HepG2 (cell line): ENCODE results near the gene DCPS. TPM values are rescaled to one million over a fixed set of nuclear protein-coding genes. Genes with fewer than 3 reads are reported as not detected.

Experiments used
- ATAC-seq: fragments of 200-7000 bp; cut with Tn5 transposase; 3 replicates; pipeline ENCODE4 v1.9.1; 2020; ENCODE audit warnings: mild to moderate bottlenecking, moderate library complexity
- BruUV-seq: library from RNA; stranded (reverse); fragments of 400-500 nt; replicated peaks from 2 replicates; lab custom pipeline; 2021; lab: Mats Ljungman, UMichigan
- CTCF ChIA-PET: fragments of 300-600 bp; formaldehyde crosslinking; extraction: SDS; loops from one replicate; lab custom pipeline; 2021; ENCODE audit warnings: low total read pairs, inconsistent platforms, low intra/inter-chr PET ratio; lab: Yijun Ruan, JAX
- POLR2A ChIA-PET: fragments of 350-600 bp; sonication (Branson Sonifier 250); formaldehyde crosslinking; loops from one replicate; lab custom pipeline; 2020; ENCODE audit warnings: antibody characterized with exemption, inconsistent platforms; lab: Yijun Ruan, JAX
- DNase-seq: peaks from one replicate; pipeline ENCODE4 v3.0.0-alpha.2; 2015; ENCODE audit warnings: low spot score
- FAIRE-seq: peaks from 3 replicates; lab custom pipeline; 2011; peaks lifted over from hg19 to GRCh38; lab: Jason Lieb, UNC
- H2AFZ ChIP-seq: one replicate; pipeline ENCODE4 v1.6.1; 2011; ENCODE audit warnings: low read length, inconsistent platforms
- H3K27ac ChIP-seq: fragments of 300-600 bp; 3 replicates; pipeline ENCODE4 v1.8.0; 2011; ENCODE audit warnings: mixed run types, mild to moderate bottlenecking, mixed read lengths, low read length, inconsistent platforms; ENCODE audit not compliant: insufficient read depth; ENCODE audit errors: extremely low read length
- H3K27me3 ChIP-seq, 2 experiments: fragments of 200-600 bp in 1 of 2; 2 replicates in 1 of 2; 3 replicates in 1 of 2; pipeline versions ENCODE4 v1.6.0 to v1.8.0; 2011; ENCODE audit warnings: low read length in 2 of 2, mild to moderate bottlenecking in 2 of 2, moderate library complexity in 2 of 2, inconsistent platforms in 1 of 2; ENCODE audit not compliant: insufficient read depth in 2 of 2, control insufficient read depth in 1 of 2
- H3K36me3 ChIP-seq, 2 experiments: fragments of 200-600 bp in 1 of 2; replicated peaks in 1 of 2; 2 replicates in 1 of 2; 3 replicates in 1 of 2; pipeline versions ENCODE4 v1.5.1 to v1.8.0; 2011; ENCODE audit warnings: low read length in 2 of 2, inconsistent platforms in 1 of 2; ENCODE audit not compliant: insufficient read depth in 2 of 2, control insufficient read depth in 1 of 2
- H3K4me1 ChIP-seq: 2 replicates; pipeline ENCODE4 v1.5.1; 2012; ENCODE audit warnings: low read length, inconsistent platforms; ENCODE audit not compliant: insufficient read depth
- H3K4me2 ChIP-seq: 2 replicates; pipeline ENCODE4 v1.6.0; 2011; ENCODE audit warnings: low read depth, low read length, inconsistent platforms
- H3K4me3 ChIP-seq, 3 experiments: fragments of 200-600 bp in 1 of 3; sonication (generic), shearing (Covaris generic) in 1 of 3; replicated peaks in 1 of 3; 2 replicates each; pipeline ENCODE4 v1.5.1; 2011 to 2016; ENCODE audit warnings: low read length in 3 of 3, inconsistent platforms in 2 of 3, low read depth in 2 of 3, mild to moderate bottlenecking in 2 of 3, control low read depth in 1 of 3, mixed read lengths in 1 of 3; ENCODE audit not compliant: insufficient read depth in 1 of 3
- H3K79me2 ChIP-seq: one replicate; pipeline ENCODE4 v1.6.1; 2011; ENCODE audit warnings: low read length, inconsistent platforms; ENCODE audit not compliant: insufficient read depth
- H3K9ac ChIP-seq: 2 replicates; pipeline ENCODE4 v1.6.0; 2011; ENCODE audit warnings: mild to moderate bottlenecking, low read depth, low read length, inconsistent platforms; ENCODE audit not compliant: insufficient read depth
- H3K9me3 ChIP-seq: 2 replicates; pipeline ENCODE4 v1.5.1; 2012; ENCODE audit warnings: mild to moderate bottlenecking, low read length
- H4K20me1 ChIP-seq: 2 replicates; pipeline ENCODE4 v1.6.0; 2011; ENCODE audit warnings: inconsistent platforms, mild to moderate bottlenecking, low read length, moderate library complexity; ENCODE audit not compliant: insufficient read depth
- CTCF ChIP-seq: sonication (generic); formaldehyde crosslinking; IDR thresholded peaks from 2 replicates; pipeline ENCODE4 v1.5.0; 2020; ENCODE audit warnings: mild to moderate bottlenecking, missing genetic modification reagents, moderate library complexity
- MLX ChIP-seq: IDR thresholded peaks from 2 replicates; pipeline ENCODE4 v1.6.1; 2016
- PHF5A ChIP-seq: IDR thresholded peaks from one replicate; pipeline ENCODE4 v1.6.1; 2018; ENCODE audit warnings: low read depth, missing genetic modification reagents; ENCODE audit not compliant: unreplicated experiment
- SIX1 ChIP-seq: sonication (generic); formaldehyde crosslinking; IDR thresholded peaks from 2 replicates; pipeline ENCODE4 v1.4.0; 2020; ENCODE audit warnings: missing genetic modification reagents, borderline replicate concordance
- SMC3 ChIP-seq: IDR thresholded peaks from 2 replicates; pipeline ENCODE4 v1.6.1; 2011; ENCODE audit warnings: low read length, improper control_type of control experiment
- STAG1 ChIP-seq: sonication (generic); formaldehyde crosslinking; IDR thresholded peaks from 2 replicates; pipeline ENCODE4 v1.4.0; 2020; ENCODE audit warnings: missing genetic modification reagents
- ZNF138 ChIP-seq: sonication (generic); formaldehyde crosslinking; IDR thresholded peaks from 2 replicates; pipeline ENCODE4 v1.5.0; 2020; ENCODE audit warnings: mild to moderate bottlenecking, low read depth, missing genetic modification reagents
- ZNF414 ChIP-seq: sonication (generic); formaldehyde crosslinking; IDR thresholded peaks from 2 replicates; pipeline ENCODE4 v1.5.0; 2020; ENCODE audit warnings: missing genetic modification reagents
- WGBS: methylation state at CpG from one replicate; pipeline ENCODE4 v1.1.6; 2017; ENCODE audit warnings: low lambda C conversion rate; 5-methylcytosine and 5-hydroxymethylcytosine counted together
- in situ Hi-C: cut with HindIII; loops from 2 replicates; pipeline ENCODE4 v1.10.0; 2017; ENCODE audit warnings: low pct_unique_long_range_greater_than_20kb; ENCODE audit not compliant: extremely low pct_ligation_motif_present
- intact Hi-C: fragments of 100-400 bp; cut with micrococcal nuclease; formaldehyde crosslinking; loops from one replicate; pipeline ENCODE4 v1.10.0; 2022; ENCODE audit not compliant: unreplicated experiment
- polyA plus RNA-seq, 8 experiments: library from polyadenylated mRNA; depleted of rRNA in 3 of 8; stranded (reverse) in 7 of 8; unstranded in 1 of 8; fragments of >200 nt; fragmentation: Illumina TruSeq in 4 of 8; extraction: Trizol in 4 of 8; gene quantifications; 2 replicates each; pipeline versions ENCODE4 v1.2.1 to v1.2.3, GENCODE V29; 2011 to 2016; ENCODE audit warnings: low read depth in 4 of 8, missing spikeins in 1 of 8, mixed read lengths in 1 of 8; ENCODE audit not compliant: insufficient read depth in 1 of 8
- total RNA-seq, 5 experiments: library from RNA; depleted of rRNA; stranded (reverse); fragments of >200 nt; fragmentation: Illumina TruSeq; extraction: Trizol; gene quantifications; 2 replicates each; pipeline ENCODE4 v1.2.3, GENCODE V29; 2016; ENCODE audit warnings: low read depth in 1 of 5
- TF ChIP-seq, protein P1 (sequence below): sonication (generic); formaldehyde crosslinking; IDR thresholded peaks from 2 replicates; pipeline ENCODE4 v1.8.1; 2023; ENCODE audit warnings: missing genetic modification reagents, mild to moderate bottlenecking, borderline replicate concordance
- TF ChIP-seq, protein P2 (sequence below): sonication (generic); formaldehyde crosslinking; conservative IDR thresholded peaks from 2 replicates; pipeline ENCODE4 v1.4.0; 2020; ENCODE audit warnings: missing genetic modification reagents

DCPS gene
- total and polyA plus RNA-seq, 2 of the 13 experiments (the other 11 are each of a cell fraction or from before 2014, with no cell fraction given), result 21.9 to 22.5 TPM

- BruUV-seq, result no TSS peak
- POLR2A ChIA-PET, result no interaction called here
- Histone ChIP-seq H4K20me1 (no peaks in the 10 kb centered on the region), H3K9ac (no peak overlapping the region), H3K4me1 (no peaks in the 10 kb centered on the region), H3K4me3 (no peak overlapping the region), H3K27ac (no peak overlapping the region), H2AFZ (no peak overlapping the region), H3K36me3 (no peaks in the 10 kb centered on the region), H3K4me2 (no peak overlapping the region), H3K9me3 (no peaks in the 10 kb centered on the region), H3K27me3 (no peaks in the 10 kb centered on the region), H3K79me2 (peaks cover 2% of the 10 kb centered on the region)
- intact Hi-C loops (loop anchor here (1.0 kb wide), 1 partner anchor 82 kb away; no protein-coding TSS in a partner anchor), in situ Hi-C loops (no loop called here)
- ATAC-seq, result peak; percentile 83
- 95% methylated on average over 4 of the region's 8 CpGs for WGBS
- TF ChIP-seq, protein P1, sequence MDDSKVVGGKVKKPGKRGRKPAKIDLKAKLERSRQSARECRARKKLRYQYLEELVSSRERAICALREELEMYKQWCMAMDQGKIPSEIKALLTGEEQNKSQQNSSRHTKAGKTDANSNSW (CRISPR knock-in tag), result no peak
- peak; percentile 55 for TF ChIP-seq STAG1 (CRISPR knock-in tag)
- peak; percentile 47 for TF ChIP-seq CTCF (CRISPR knock-in tag)
- TF ChIP-seq SMC3, result peak; percentile 42; the same call in 1 of the 2 replicates
- CTCF ChIA-PET, result interaction anchor here (1.4 kb wide), 1 partner anchor 82 kb away, joined by 8 read pairs; no protein-coding TSS in a partner anchor
- no peak for FAIRE-seq
- peak; percentile 15 for DNase-seq
These were observed 88.2 kb downstream of the DCPS start for GRCh38 chr11:126391970-126392632.

- ATAC-seq (no peak), DNase-seq (no peak), FAIRE-seq (no peak)
- ChIA-PET CTCF (interaction anchor here (1.4 kb wide), 1 partner anchor 82 kb away, joined by 8 read pairs; no protein-coding TSS in a partner anchor), POLR2A (no interaction called here)
- H3K27me3 ChIP-seq, result no peaks in the 10 kb centered on the region
- 69% methylated on average over 4 of the region's 4 CpGs for WGBS
- BruUV-seq, result no TSS peak
- H3K27ac ChIP-seq, result no peak overlapping the region
- H3K9me3 ChIP-seq, result no peaks in the 10 kb centered on the region
- no peak overlapping the region for H2AFZ ChIP-seq
- no peaks in the 10 kb centered on the region for H3K4me1 ChIP-seq
- no peaks in the 10 kb centered on the region for H3K36me3 ChIP-seq
- no peak overlapping the region for H3K4me2 ChIP-seq
- no peak overlapping the region for H3K4me3 ChIP-seq
- intact Hi-C loops (loop anchor here (1.0 kb wide), 1 partner anchor 82 kb away; no protein-coding TSS in a partner anchor), in situ Hi-C loops (no loop called here)
- H3K9ac ChIP-seq, result no peak overlapping the region
- H3K79me2 ChIP-seq, result peaks cover 2% of the 10 kb centered on the region
- H4K20me1 ChIP-seq, result no peaks in the 10 kb centered on the region
- TF ChIP-seq SIX1 (CRISPR knock-in tag) (no peak), PHF5A (CRISPR knock-in tag) (no peak), ZNF414 (no peak), MLX (CRISPR knock-in tag) (no peak), ZNF138 (CRISPR knock-in tag) (no peak)
- TF ChIP-seq, protein P2, sequence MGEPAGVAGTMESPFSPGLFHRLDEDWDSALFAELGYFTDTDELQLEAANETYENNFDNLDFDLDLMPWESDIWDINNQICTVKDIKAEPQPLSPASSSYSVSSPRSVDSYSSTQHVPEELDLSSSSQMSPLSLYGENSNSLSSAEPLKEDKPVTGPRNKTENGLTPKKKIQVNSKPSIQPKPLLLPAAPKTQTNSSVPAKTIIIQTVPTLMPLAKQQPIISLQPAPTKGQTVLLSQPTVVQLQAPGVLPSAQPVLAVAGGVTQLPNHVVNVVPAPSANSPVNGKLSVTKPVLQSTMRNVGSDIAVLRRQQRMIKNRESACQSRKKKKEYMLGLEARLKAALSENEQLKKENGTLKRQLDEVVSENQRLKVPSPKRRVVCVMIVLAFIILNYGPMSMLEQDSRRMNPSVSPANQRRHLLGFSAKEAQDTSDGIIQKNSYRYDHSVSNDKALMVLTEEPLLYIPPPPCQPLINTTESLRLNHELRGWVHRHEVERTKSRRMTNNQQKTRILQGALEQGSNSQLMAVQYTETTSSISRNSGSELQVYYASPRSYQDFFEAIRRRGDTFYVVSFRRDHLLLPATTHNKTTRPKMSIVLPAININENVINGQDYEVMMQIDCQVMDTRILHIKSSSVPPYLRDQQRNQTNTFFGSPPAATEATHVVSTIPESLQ, result no peak
These were observed 88.8 kb downstream of the DCPS start for GRCh38 chr11:126392633-126393013.
